ENCODE results near the gene DUOX1. TPM values are rescaled to one million over a fixed set of nuclear protein-coding genes. Genes with fewer than 3 reads are reported as not detected.
"Not testable (repeated sequence)": the region's sequence is repeated elsewhere in the genome, so short reads cannot be mapped to it uniquely, and the experiment has no call there.

The DUOX1 gene
- total RNA-seq, 1 donor from 2014 or later: 0.50 TPM

- Mint-ChIP-seq H3K4me3 (ENCODE audit: low read depth) (no peak overlapping the region), H3K36me3 (ENCODE audit: low read depth) (no peaks in the 10 kb centered on the region), H3K9me3 (no peaks in the 10 kb centered on the region), H3K27me3 (ENCODE audit: low read depth) (peaks cover 54% of the 10 kb centered on the region), H3K27ac (no peak overlapping the region), H3K4me1 (ENCODE audit: low read depth) (peaks cover 4% of the 10 kb centered on the region)
- intact Hi-C loops (cut with micrococcal nuclease): no loop called here
- no peak for DNase-seq (ENCODE audit: low spot score)
These were observed 4.3 kb downstream of the DUOX1 start for GRCh38 chr15:45134046-45134445.

DNA sequence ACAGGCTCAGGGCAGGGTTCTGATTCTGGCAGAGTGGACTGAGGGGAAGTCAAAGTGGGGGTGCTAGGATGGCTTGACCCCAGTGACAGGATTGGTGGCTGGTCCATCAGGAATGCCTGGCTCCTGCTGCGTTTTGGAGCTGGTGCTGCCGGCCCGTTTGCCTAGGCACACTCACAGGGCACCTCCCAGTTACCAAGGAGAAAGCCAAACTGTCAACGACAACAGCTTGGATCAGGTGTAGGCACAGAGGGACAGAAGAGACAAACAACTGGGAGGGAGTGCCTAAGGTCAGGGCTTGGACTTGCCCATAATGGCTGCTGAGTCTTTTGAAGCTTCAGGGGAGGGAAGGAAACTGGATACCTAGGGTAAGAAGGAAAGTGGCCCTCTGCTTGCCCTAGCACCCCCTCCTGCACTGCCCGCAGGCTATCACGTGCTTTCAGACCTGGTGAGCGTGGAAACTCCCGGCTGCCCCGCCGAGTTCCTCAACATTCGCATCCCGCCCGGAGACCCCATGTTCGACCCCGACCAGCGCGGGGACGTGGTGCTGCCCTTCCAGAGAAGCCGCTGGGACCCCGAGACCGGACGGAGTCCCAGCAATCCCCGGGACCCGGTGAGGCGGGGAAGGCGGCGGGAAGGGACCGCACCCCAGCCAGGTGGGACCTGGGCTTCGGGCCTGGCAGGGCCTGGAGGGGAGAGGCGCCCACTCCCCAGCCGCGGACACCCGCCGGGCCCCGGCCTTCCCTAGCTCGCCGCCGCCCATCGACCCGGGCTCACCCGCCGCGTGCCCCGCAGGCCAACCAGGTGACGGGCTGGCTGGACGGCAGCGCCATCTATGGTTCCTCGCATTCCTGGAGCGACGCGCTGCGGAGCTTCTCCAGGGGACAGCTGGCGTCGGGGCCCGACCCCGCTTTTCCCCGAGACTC lies 5.1 kb downstream of the DUOX1 start:
- Mint-ChIP-seq H3K4me3 (ENCODE audit: low read depth) (peak overlapping the region; percentile 31), H3K27ac (no peak overlapping the region), H3K4me1 (ENCODE audit: low read depth) (peaks cover 4% of the 10 kb centered on the region), H3K9me3 (no peaks in the 10 kb centered on the region), H3K36me3 (ENCODE audit: low read depth) (no peaks in the 10 kb centered on the region), H3K27me3 (ENCODE audit: low read depth) (peaks cover 53% of the 10 kb centered on the region)
- DNase-seq (ENCODE audit: low spot score): no peak
- intact Hi-C loops (cut with micrococcal nuclease): no loop called here

GRCh38 chr15:45135705-45136377 lies 6.0 kb downstream of the DUOX1 start:
- H3K36me3 Mint-ChIP-seq (ENCODE audit: low read depth); H3K4me1 Mint-ChIP-seq (ENCODE audit: low read depth); DNase-seq (ENCODE audit: low spot score); intact Hi-C loops (cut with micrococcal nuclease); H3K27ac Mint-ChIP-seq; H3K4me3 Mint-ChIP-seq (ENCODE audit: low read depth); H3K9me3 Mint-ChIP-seq: not testable (repeated sequence)
- peaks cover 45% of the 10 kb centered on the region for H3K27me3 Mint-ChIP-seq (ENCODE audit: low read depth)

DNA sequence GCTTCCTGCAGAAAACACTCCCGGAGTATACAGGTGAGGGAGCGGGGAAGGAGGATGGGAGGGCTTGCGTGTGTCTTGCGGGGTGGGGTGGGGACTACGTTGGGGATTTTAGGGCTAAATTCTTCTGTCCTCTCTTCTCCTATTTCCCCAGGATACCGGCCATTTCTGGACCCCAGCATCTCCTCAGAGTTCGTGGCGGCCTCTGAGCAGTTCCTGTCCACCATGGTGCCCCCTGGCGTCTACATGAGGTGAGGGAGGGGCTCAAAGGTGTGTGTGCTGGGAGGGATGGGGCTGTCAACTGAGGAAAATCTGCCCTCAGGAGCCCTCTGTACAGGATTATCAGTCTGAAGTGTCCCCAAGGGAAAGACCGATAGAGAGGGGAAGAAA lies 6.6 kb downstream of the DUOX1 start:
- no peaks in the 10 kb centered on the region for H3K9me3 Mint-ChIP-seq
- peaks cover 42% of the 10 kb centered on the region for H3K27me3 Mint-ChIP-seq (ENCODE audit: low read depth)
- DNase-seq (ENCODE audit: low spot score): no peak
- intact Hi-C loops (cut with micrococcal nuclease): no loop called here
- no peak overlapping the region for H3K4me3 Mint-ChIP-seq (ENCODE audit: low read depth)
- H3K27ac Mint-ChIP-seq: no peak overlapping the region
- no peaks in the 10 kb centered on the region for H3K36me3 Mint-ChIP-seq (ENCODE audit: low read depth)
- H3K4me1 Mint-ChIP-seq (ENCODE audit: low read depth): peaks cover 4% of the 10 kb centered on the region

DNA sequence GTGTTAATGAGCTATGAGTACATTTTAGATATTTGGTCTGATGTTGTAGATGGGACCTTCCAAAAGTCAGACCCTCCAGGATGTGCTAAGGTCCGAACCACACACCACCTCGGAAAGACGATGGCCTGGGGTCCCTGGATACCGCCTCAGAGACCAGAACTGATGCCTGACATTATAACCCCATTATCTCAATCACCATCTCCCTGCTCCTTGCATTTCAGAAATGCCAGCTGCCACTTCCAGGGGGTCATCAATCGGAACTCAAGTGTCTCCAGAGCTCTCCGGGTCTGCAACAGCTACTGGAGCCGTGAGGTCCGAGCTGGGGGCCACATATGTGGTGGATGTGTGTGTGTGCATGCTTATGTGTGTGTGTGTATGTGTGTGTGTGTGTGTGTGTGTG lies 7.9 kb downstream of the DUOX1 start:
- intact Hi-C loops (cut with micrococcal nuclease): no loop called here
- Mint-ChIP-seq H3K27me3 (ENCODE audit: low read depth) (peaks cover 32% of the 10 kb centered on the region), H3K4me1 (ENCODE audit: low read depth) (peaks cover 4% of the 10 kb centered on the region), H3K9me3 (no peaks in the 10 kb centered on the region), H3K4me3 (ENCODE audit: low read depth) (no peak overlapping the region), H3K36me3 (ENCODE audit: low read depth) (no peaks in the 10 kb centered on the region), H3K27ac (no peak overlapping the region)
- no peak for DNase-seq (ENCODE audit: low spot score)

- Mint-ChIP-seq H3K36me3 (ENCODE audit: low read depth) (no peaks in the 10 kb centered on the region), H3K27me3 (ENCODE audit: low read depth) (peaks cover 18% of the 10 kb centered on the region), H3K9me3 (no peaks in the 10 kb centered on the region), H3K4me1 (ENCODE audit: low read depth) (peaks cover 4% of the 10 kb centered on the region), H3K4me3 (ENCODE audit: low read depth) (no peak overlapping the region), H3K27ac (no peak overlapping the region)
- DNase-seq (ENCODE audit: low spot score): no peak
- intact Hi-C loops (cut with micrococcal nuclease): no loop called here
These were observed 9.3 kb downstream of the DUOX1 start for GRCh38 chr15:45138814-45139765.

GRCh38 chr15:45139770-45140169 lies 10.0 kb downstream of the DUOX1 start:
- Mint-ChIP-seq H3K27ac (no peak overlapping the region), H3K4me1 (ENCODE audit: low read depth) (peaks cover 2% of the 10 kb centered on the region), H3K36me3 (ENCODE audit: low read depth) (no peaks in the 10 kb centered on the region), H3K27me3 (ENCODE audit: low read depth) (peaks cover 12% of the 10 kb centered on the region), H3K9me3 (no peaks in the 10 kb centered on the region), H3K4me3 (ENCODE audit: low read depth) (no peak overlapping the region)
- intact Hi-C loops (cut with micrococcal nuclease): no loop called here
- no peak for DNase-seq (ENCODE audit: low spot score)

- DNase-seq (ENCODE audit: low spot score): no peak
- intact Hi-C loops (cut with micrococcal nuclease): no loop called here
- no peaks in the 10 kb centered on the region for H3K9me3 Mint-ChIP-seq
- H3K4me1 Mint-ChIP-seq (ENCODE audit: low read depth): no peaks in the 10 kb centered on the region
- H3K27ac Mint-ChIP-seq: no peak overlapping the region
- H3K36me3 Mint-ChIP-seq (ENCODE audit: low read depth): no peaks in the 10 kb centered on the region
- peaks cover 9% of the 10 kb centered on the region for H3K27me3 Mint-ChIP-seq (ENCODE audit: low read depth)
- no peak overlapping the region for H3K4me3 Mint-ChIP-seq (ENCODE audit: low read depth)
These were observed 10.9 kb downstream of the DUOX1 start for GRCh38 chr15:45140557-45141250.

DNA sequence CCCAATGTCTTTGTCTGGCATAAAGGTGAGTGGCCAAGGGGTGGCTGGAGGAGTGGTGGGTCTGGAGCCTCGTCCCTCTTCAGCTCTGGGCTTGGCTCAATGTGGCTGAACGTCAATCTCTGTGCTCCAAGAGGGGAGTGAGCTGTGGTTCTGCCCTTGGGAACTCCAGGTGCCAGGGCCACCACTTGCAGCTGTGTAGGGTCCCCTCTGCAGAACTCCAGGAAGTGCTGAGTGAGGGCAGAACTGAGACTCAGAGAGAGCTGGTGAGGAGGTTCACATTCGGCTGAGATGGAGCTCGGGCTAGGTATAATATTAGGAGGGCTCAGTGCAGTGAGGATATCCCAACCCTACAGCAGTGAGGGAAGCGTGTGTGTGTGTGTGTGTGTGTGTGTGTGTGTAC lies 11.6 kb downstream of the DUOX1 start:
- H3K9me3 Mint-ChIP-seq: no peaks in the 10 kb centered on the region
- no peaks in the 10 kb centered on the region for H3K36me3 Mint-ChIP-seq (ENCODE audit: low read depth)

GRCh38 chr15:45143056-45143455 lies 13.3 kb downstream of the DUOX1 start:
- Mint-ChIP-seq H3K27ac (no peak overlapping the region), H3K4me1 (ENCODE audit: low read depth) (no peaks in the 10 kb centered on the region), H3K27me3 (ENCODE audit: low read depth) (no peaks in the 10 kb centered on the region), H3K9me3 (no peaks in the 10 kb centered on the region), H3K36me3 (ENCODE audit: low read depth) (no peaks in the 10 kb centered on the region), H3K4me3 (ENCODE audit: low read depth) (no peak overlapping the region)
- DNase-seq (ENCODE audit: low spot score): no peak
- intact Hi-C loops (cut with micrococcal nuclease): no loop called here

More for the DNA sequence above, 11.6 kb downstream of the DUOX1 start:
- no peak for DNase-seq (ENCODE audit: low spot score)
- Mint-ChIP-seq H3K27me3 (ENCODE audit: low read depth) (peaks cover 5% of the 10 kb centered on the region), H3K4me3 (ENCODE audit: low read depth) (no peak overlapping the region), H3K27ac (no peak overlapping the region), H3K4me1 (ENCODE audit: low read depth) (no peaks in the 10 kb centered on the region)
- intact Hi-C loops (cut with micrococcal nuclease): no loop called here

DNA sequence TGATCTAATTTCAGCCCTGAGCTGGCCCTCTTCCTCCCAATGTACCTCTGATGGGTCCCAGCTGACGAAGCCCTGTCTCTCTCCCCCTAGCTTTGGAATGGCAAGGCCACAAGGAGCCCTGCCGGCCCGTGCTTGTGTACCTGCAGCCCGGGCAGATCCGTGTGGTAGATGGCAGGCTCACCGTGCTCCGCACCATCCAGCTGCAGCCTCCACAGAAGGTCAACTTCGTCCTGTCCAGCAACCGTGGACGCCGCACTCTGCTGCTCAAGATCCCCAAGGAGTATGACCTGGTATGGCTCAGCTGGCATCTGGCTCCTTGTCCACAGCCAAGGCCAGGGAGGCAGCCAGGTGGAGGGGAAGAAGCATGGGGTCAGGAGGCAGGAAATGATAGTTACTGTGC lies 14.2 kb downstream of the DUOX1 start:
- H3K27ac Mint-ChIP-seq: no peak overlapping the region
- no peaks in the 10 kb centered on the region for H3K4me1 Mint-ChIP-seq (ENCODE audit: low read depth)
- no peaks in the 10 kb centered on the region for H3K9me3 Mint-ChIP-seq
- intact Hi-C loops (cut with micrococcal nuclease): no loop called here
- H3K27me3 Mint-ChIP-seq (ENCODE audit: low read depth): no peaks in the 10 kb centered on the region
- H3K4me3 Mint-ChIP-seq (ENCODE audit: low read depth): no peak overlapping the region
- DNase-seq (ENCODE audit: low spot score): no peak
- no peaks in the 10 kb centered on the region for H3K36me3 Mint-ChIP-seq (ENCODE audit: low read depth)

- Mint-ChIP-seq H3K4me3 (ENCODE audit: low read depth) (no peak overlapping the region), H3K9me3 (no peaks in the 10 kb centered on the region), H3K27ac (no peak overlapping the region), H3K36me3 (ENCODE audit: low read depth) (no peaks in the 10 kb centered on the region), H3K4me1 (ENCODE audit: low read depth) (no peaks in the 10 kb centered on the region), H3K27me3 (ENCODE audit: low read depth) (no peaks in the 10 kb centered on the region)
- DNase-seq (ENCODE audit: low spot score): no peak
- intact Hi-C loops (cut with micrococcal nuclease): no loop called here
These were observed 15.0 kb downstream of the DUOX1 start for GRCh38 chr15:45144775-45145174.
